WI38 (cell line): ENCODE data around the gene KRTAP5-7.

Experiments
- H3K4me3 ChIP-seq: 2 replicates; pipeline ENCODE4 v1.5.1; 2011; ENCODE audit warnings: low read depth, mild to moderate bottlenecking, control low read depth, low read length
- CTCF ChIP-seq: IDR thresholded peaks from 2 replicates; pipeline ENCODE4 v1.5.1; 2012; ENCODE audit warnings: low read depth, mild to moderate bottlenecking, control low read depth, low read length

KRTAP5-7 gene

GRCh38 chr11:71490044-71490730 is 36.9 kb upstream of the KRTAP5-7 start:
- no peak for TF ChIP-seq CTCF
- no peak overlapping the region for H3K4me3 ChIP-seq

GRCh38 chr11:71490731-71491390 is 36.2 kb upstream of the KRTAP5-7 start:
- no peak overlapping the region for H3K4me3 ChIP-seq
- TF ChIP-seq CTCF = no peak

DNA sequence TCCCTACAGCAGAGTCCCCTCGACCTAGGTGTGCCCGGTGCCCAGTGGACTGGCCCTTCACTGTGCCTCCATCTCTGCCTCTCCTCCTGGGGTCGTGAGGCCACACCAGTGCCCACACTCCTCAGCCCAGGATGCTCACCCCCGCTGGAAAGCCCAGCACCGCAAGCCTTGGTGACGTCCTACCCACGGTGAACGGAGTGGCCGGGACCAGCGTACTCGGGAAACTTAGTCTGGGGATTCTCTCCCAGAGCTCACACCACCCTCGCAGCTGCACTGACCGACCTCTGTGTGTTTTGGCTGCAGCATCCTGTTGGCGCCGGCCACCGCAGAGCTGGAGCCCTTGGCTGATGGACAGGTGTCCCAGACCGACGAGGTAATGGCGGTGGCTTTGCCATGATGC is 35.5 kb upstream of the KRTAP5-7 start:
- H3K4me3 ChIP-seq = no peak overlapping the region
- TF ChIP-seq CTCF = no peak

- no peak overlapping the region for H3K4me3 ChIP-seq
- no peak for TF ChIP-seq CTCF
Measured at GRCh38 chr11:71491940-71492339, 35.1 kb upstream of the KRTAP5-7 start.

- TF ChIP-seq CTCF = no peak
- no peak overlapping the region for H3K4me3 ChIP-seq
Measured at GRCh38 chr11:71495286-71496230, 31.5 kb upstream of the KRTAP5-7 start.

GRCh38 chr11:71496421-71496820 is 30.6 kb upstream of the KRTAP5-7 start:
- H3K4me3 ChIP-seq = no peak overlapping the region
- TF ChIP-seq CTCF = no peak
